ENCODE results near the gene IL4.

The IL4 gene

DNA sequence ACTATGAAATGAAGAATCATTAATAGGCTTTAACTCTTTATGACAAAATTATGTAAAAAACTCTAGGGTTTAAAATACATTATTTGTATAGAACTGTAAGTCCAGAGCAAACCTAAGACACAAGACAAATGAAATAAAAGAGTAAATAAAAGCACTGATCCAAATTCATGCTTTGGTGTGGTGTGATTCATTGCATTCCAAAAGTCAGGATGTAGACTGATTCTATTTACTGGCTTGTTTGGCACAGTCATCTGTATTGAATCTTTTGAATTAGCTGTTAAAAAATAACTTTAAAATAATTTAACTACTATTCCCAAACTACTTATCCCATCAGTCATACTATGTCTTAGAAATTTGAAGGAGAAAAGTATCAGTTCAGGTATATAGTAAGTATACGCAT, 31.1 kb downstream of the IL4 start:
- no peak for DNase-seq

DNA sequence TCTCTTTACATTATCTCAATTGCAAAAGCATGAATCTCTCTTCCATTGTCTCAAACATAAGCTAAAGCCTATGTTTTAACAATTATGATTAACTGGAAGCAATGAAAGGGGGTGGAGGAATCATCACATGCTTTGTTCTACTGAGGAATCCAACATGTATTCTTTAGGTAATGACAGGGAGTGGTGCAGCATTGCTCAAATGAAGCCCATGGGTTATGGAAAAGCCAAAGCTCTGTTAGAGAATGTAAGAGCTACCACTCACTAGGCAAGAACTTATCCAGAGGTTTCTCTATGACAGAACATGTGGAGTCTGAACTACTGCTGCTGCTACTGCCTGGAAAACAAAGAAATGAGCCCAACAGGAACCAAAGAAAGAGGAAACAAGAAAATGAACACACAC, 34.9 kb downstream of the IL4 start:
- DNase-seq = no peak

DNA sequence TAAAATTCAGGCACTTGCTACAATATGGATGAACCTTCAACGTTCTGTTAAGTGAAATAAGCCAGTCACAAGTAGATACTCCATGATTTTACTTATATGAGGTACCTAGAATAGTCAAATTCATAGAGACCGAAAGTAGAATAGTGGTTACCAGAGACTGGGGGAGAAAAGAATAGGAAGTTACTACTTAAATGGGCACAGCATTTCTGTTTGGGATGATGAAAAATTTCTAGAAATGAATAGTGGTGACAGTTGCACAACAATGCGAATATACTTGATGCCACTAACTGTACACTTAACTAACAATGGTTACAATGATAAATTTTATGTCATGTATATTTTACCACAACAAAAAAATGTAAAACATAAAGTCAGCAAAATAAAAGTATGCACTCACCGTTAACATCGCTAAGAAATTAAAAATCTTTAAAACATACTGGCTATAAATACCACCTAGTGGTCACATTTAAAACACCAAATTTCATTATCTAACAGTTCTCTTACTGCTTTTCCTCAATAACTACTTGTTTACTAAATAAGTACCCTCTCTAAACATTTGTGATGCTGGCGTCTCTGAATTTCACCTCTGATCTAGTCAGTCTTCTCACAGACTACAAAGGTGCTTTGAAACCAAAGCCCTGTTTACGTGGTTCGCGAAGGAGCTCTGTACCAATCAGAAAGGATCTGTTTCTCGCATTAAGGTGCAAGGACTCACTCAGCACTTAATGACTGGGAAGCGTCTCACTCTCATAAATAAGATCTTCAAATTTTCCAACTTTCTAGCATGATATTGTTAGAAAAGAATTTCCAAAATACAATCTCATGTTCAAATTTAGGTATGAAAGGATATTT, 40.9 kb downstream of the IL4 start:
- DNase-seq = no peak

DNA sequence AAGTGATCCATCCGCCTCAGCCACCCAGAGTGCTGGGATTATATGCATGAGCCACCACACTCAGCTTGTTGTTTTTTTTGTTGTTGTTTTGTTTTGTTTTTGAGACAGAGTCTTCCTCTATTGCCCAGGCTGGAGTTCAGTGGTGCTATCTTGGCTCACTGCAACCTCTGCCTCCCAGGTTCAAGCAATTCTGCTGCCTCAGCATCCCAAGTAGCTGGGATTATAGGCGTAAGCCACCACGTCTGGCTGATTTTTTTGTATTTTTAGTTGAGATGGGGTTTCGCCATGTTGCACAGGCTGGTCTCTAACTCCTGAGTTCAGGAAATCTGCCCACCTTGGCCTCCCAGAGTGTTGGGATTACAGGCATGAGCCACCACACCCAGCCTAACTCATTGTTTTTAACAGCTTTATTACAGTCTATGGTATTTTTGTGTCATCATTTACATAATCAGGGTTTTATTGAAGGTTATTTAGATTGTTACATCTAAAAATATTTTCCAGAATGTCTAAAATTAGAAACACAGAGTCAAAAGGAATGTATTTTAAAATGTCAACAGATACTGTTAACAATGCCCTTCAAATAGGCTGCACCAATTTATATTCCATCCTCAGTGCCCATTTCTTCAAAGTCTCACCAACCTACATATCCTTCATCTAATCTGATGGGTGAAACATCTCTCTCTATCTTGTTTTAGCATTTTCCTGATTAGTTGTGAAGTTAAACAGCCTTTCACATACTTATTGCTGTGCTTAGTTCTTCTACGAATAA, 44.9 kb downstream of the IL4 start:
- no peak for DNase-seq

DNA sequence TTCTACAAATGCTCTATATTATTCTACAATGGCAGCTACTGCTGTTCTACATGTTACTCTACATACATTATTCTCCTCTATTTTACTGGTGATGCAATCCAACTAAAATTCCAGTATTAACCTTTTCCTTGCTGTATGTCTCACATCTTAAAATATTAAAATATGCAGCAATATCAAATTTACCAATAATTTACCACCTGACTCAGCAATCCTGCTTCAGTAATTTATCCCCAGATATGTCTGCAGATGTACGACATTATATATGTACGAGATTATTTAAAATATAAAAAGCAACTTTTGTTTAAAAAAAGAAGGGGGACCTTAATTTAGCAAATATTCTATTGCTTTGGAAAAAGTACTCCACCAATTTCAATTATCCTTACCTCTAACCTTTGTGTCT, 52.0 kb downstream of the IL4 start:
- DNase-seq = no peak

DNA sequence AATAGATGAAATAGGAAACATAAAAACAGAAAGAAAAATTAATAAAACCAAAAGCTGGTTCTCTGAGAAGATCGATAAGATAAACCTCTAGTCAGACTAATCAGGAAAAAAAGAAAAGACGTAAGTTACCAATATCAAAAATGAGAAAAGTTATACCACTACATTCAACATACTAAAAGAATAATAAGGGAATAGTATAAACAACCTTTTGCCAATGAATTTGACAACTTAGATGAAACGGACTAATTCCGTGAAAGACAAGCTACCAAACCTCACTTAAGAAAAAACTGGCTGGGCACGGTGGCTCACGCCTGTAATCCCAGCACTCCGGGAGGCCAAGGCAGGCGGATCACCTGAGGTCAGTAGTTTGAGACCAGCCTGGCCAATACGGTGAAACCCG, 56.1 kb downstream of the IL4 start:
- no peak for DNase-seq

All from NCI-H2081 (cell line).